ENCODE data around the gene MYL5. TPM values are rescaled to one million over a fixed set of nuclear protein-coding genes. Genes with fewer than 3 reads are reported as not detected.
A peak's percentile ranks its signal among the peaks of the same experiment; 100 is the strongest.

Gene MYL5
- total RNA-seq, 6 donors from 2014 or later = 4.7 to 25.1 (median 17.1) TPM

DNA sequence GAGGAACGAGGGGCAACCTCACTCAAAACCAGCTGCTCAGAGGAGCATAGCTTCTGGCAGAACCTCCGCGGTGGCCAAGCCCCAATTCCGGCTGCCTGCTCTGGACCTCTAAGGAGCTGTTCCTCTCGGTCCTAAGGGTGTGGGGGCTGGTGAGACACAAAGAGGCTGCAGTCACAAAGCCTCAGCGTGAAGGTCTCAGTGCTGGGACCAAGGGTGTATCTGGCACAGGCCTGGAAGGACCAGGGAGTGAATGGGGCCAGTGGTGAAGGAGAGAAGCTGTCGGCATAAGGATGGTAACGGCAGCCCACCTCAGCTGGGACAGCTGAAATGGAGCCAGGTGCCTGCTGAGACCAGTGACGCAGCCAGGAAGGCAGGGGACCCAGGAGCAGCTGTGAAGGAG, 43.7 kb upstream of the MYL5 start:
- Histone ChIP-seq H3K36me3 (no peaks in the 10 kb centered on the region), H3K4me3 (no peak overlapping the region), H3K4me1 (no peaks in the 10 kb centered on the region), H3K9me3 (no peaks in the 10 kb centered on the region), H3K27ac (no peak overlapping the region), H3K27me3 (no peaks in the 10 kb centered on the region)
- WGBS, 2 donors = 72 to 77% methylated on average over 9 of the region's 9 CpGs
- DNase-seq (no peak), ATAC-seq (ENCODE audit: low FRiP score in 2 of 2) (no peak)
- TF ChIP-seq POLR2AphosphoS5 (IDR thresholded peaks at IDR 0.05) = no peak
- no peak for TF ChIP-seq EP300 (IDR thresholded peaks at IDR 0.05)
- TF ChIP-seq, protein P1, sequence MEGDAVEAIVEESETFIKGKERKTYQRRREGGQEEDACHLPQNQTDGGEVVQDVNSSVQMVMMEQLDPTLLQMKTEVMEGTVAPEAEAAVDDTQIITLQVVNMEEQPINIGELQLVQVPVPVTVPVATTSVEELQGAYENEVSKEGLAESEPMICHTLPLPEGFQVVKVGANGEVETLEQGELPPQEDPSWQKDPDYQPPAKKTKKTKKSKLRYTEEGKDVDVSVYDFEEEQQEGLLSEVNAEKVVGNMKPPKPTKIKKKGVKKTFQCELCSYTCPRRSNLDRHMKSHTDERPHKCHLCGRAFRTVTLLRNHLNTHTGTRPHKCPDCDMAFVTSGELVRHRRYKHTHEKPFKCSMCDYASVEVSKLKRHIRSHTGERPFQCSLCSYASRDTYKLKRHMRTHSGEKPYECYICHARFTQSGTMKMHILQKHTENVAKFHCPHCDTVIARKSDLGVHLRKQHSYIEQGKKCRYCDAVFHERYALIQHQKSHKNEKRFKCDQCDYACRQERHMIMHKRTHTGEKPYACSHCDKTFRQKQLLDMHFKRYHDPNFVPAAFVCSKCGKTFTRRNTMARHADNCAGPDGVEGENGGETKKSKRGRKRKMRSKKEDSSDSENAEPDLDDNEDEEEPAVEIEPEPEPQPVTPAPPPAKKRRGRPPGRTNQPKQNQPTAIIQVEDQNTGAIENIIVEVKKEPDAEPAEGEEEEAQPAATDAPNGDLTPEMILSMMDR (IDR thresholded peaks at IDR 0.05) = no peak
- TF ChIP-seq POLR2A (IDR thresholded peaks at IDR 0.05) = no peak

DNA sequence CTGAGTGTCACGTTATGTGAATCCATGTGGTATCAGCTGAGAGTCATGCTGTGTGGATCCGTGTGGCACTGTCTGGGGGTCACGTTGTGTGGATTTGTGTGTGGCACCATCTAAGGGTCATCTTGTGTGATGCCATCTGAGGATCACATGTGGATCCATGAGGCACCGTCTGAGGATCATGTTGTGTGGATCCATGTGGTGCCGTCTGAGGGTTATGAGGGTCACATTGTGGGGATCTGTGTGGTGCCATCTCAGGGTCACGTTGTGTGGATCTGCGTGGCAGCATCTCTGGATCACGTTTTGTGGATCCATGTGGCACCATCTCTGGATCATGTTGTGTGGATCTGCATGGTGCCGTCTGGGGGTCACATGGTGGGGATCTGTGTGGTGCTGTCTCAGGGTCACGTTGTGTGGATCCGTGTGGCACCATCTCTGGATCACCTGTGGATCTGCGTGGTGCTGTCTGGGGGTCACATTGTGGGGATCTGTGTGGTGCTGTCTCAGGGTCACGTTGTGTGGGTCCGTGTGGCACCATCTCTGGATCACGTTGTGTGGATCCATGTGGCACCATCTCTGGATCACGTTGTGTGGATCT, 42.0 kb upstream of the MYL5 start:
- no peak for DNase-seq
- no peaks in the 10 kb centered on the region for H3K4me1 ChIP-seq
- H3K4me3 ChIP-seq = no peak overlapping the region
- H3K27ac ChIP-seq = no peak overlapping the region
- no peaks in the 10 kb centered on the region for H3K36me3 ChIP-seq
- no peaks in the 10 kb centered on the region for H3K27me3 ChIP-seq
- no peaks in the 10 kb centered on the region for H3K9me3 ChIP-seq
- ATAC-seq (ENCODE audit: low FRiP score in 2 of 2) = no peak
- TF ChIP-seq, protein P1 (IDR thresholded peaks at IDR 0.05) = no peak
- TF ChIP-seq EP300 (IDR thresholded peaks at IDR 0.05) (no peak), POLR2A (IDR thresholded peaks at IDR 0.05) (no peak), POLR2AphosphoS5 (IDR thresholded peaks at IDR 0.05) (no peak)
- WGBS, 2 donors = 79 to 87% methylated on average over 11 to 16 of the region's 16 CpGs

DNA sequence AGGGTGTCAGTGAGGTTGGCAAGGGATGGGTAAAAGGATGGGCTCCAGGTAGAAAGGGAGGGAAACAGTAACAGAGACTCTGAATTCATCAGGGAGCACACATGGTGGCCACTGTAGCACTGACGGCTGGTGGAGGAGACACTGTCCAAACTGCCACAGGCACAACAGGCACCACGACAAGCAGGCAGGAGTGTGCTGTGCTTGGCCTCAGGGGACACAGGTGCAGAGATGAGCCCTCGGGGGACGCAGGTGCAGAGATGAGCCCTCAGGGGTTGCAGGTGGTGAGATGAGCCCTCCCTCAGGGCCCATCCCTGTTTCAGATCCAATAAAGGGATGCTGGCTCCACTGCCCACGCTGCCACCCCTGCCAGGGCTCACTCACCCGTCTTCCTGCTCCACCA, 41.4 kb upstream of the MYL5 start:
- no peaks in the 10 kb centered on the region for H3K9me3 ChIP-seq
- ATAC-seq (ENCODE audit: low FRiP score in 2 of 2) = no peak
- TF ChIP-seq, protein P1 (IDR thresholded peaks at IDR 0.05) = no peak
- TF ChIP-seq POLR2A (IDR thresholded peaks at IDR 0.05) = no peak
- no peak for TF ChIP-seq EP300 (IDR thresholded peaks at IDR 0.05)
- TF ChIP-seq POLR2AphosphoS5 (IDR thresholded peaks at IDR 0.05) = no peak
- no peak for DNase-seq
- WGBS, 2 donors = 83 to 96% methylated on average over 6 of the region's 6 CpGs
- H3K27ac ChIP-seq = no peak overlapping the region
- no peaks in the 10 kb centered on the region for H3K36me3 ChIP-seq
- no peaks in the 10 kb centered on the region for H3K4me1 ChIP-seq
- H3K27me3 ChIP-seq = no peaks in the 10 kb centered on the region
- H3K4me3 ChIP-seq = no peak overlapping the region

DNA sequence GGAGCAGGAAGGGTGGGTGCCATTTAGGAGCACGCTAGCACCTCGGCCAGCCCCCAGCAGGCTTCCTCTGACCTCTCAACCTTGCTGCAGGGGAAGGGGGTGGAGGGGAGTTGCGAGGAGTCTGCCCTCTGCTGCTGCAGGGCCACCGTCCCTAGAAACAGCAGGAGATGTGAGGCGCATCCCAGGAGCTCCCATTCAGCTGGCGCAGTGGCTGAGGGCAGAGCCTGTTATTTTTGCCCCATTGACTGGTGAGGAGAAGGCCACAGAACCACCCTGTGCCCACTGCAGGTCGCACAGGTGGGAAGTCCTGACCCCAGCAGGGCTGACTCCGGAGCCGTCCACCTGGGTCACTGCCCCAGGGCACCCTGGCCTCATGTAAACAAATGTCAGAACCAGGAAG, 40.9 kb upstream of the MYL5 start:
- DNase-seq = no peak
- Histone ChIP-seq H3K36me3 (no peaks in the 10 kb centered on the region), H3K4me3 (no peak overlapping the region), H3K4me1 (no peaks in the 10 kb centered on the region), H3K9me3 (no peaks in the 10 kb centered on the region), H3K27ac (no peak overlapping the region), H3K27me3 (no peaks in the 10 kb centered on the region)
- WGBS, 2 donors = 36 to 57% methylated on average over 4 to 7 of the region's 9 CpGs
- no peak for ATAC-seq (ENCODE audit: low FRiP score in 2 of 2)
- TF ChIP-seq EP300 (IDR thresholded peaks at IDR 0.05) (no peak), POLR2A (IDR thresholded peaks at IDR 0.05) (no peak), POLR2AphosphoS5 (IDR thresholded peaks at IDR 0.05) (no peak)
- TF ChIP-seq, protein P1 (IDR thresholded peaks at IDR 0.05) = no peak

DNA sequence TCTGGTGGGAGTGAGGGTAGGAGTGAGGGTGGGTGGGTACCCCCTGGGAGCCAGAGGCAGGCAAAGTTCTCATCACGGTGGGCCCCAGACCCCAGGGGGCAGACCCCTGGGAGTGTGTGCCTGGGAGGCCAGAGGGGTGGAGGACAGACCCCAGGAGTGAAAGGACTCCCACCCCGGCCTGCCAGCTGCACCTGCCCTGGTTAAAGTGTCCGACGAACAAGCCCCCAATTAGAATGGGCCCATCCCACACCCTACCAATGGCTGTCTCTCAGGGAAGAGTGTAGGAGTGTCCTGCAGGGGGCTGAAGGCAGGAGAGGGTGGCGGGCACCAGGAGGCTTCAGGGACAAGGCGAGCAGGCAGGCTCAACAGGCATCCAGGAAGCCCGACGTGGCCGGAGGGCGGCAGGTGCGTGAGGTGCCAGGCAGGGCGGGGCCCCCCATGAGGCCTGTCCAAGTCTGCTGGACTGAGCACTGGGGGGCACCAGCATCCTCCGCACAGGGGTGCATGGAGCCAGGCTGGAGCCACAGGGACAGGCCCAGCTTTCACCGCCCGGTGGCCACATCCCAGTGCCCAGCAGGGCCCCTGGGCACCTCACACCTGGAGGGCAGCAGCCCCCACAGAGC, 40.3 kb upstream of the MYL5 start:
- ATAC-seq (ENCODE audit: low FRiP score in 2 of 2) = no peak
- WGBS, 2 donors = 72 to 78% methylated on average over 13 to 14 of the region's 15 CpGs

More for the DNA sequence above, 40.3 kb upstream of the MYL5 start:
- no peaks in the 10 kb centered on the region for H3K36me3 ChIP-seq
- no peaks in the 10 kb centered on the region for H3K9me3 ChIP-seq
- no peaks in the 10 kb centered on the region for H3K27me3 ChIP-seq
- DNase-seq = peak in 1 of 2 donors; percentile 69
- no peaks in the 10 kb centered on the region for H3K4me1 ChIP-seq
- TF ChIP-seq POLR2A (IDR thresholded peaks at IDR 0.05) = no peak
- TF ChIP-seq, protein P1 (IDR thresholded peaks at IDR 0.05) = no peak
- no peak for TF ChIP-seq EP300 (IDR thresholded peaks at IDR 0.05)
- H3K4me3 ChIP-seq = no peak overlapping the region
- H3K27ac ChIP-seq = no peak overlapping the region
